SK-N-SH (cell line): Measurements from ENCODE around the gene PODXL. TPM values are rescaled to one million over a fixed set of nuclear protein-coding genes. Genes with fewer than 3 reads are reported as not detected.

Experiments used
- CTCF ChIA-PET: fragments of 300-600, 350-600 bp; formaldehyde crosslinking; extraction: SDS; loops from one replicate; lab custom pipeline; 2021; lab: Yijun Ruan, JAX
- POLR2A ChIA-PET: fragments of 350-600 bp; sonication (Branson Sonifier 250); formaldehyde crosslinking; extraction: SDS; loops from one replicate; lab custom pipeline; 2020; ENCODE audit warnings: antibody characterized with exemption, inconsistent platforms; lab: Yijun Ruan, JAX
- DNase-seq: peaks from one replicate; pipeline ENCODE4 v3.0.0; 2012
- H2AFZ ChIP-seq: fragments of 200-600 bp; sonication (generic); 2 replicates; pipeline ENCODE4 v1.8.1; 2016; ENCODE audit warnings: antibody characterized with exemption, mild to moderate bottlenecking, low read depth
- H3F3A ChIP-seq: fragments of 200-600 bp; sonication (generic); replicated peaks from 2 replicates; pipeline ENCODE3; 2016; ENCODE audit warnings: antibody characterized with exemption, mild to moderate bottlenecking; ENCODE audit not compliant: insufficient read depth
- H3K27ac ChIP-seq, 2 experiments: fragments of 200-500 bp in 1 of 2; fragments of 200-600 bp in 1 of 2; sonication (Bioruptor generic) in 1 of 2; sonication (generic), shearing (Covaris generic) in 1 of 2; 2 replicates each; pipeline versions ENCODE4 v1.5.1 to v1.6.1; 2014 to 2016; ENCODE audit warnings: low read depth in 2 of 2, inconsistent platforms in 1 of 2, low read length in 1 of 2, mild to moderate bottlenecking in 1 of 2, mixed read lengths in 1 of 2
- H3K27me3 ChIP-seq: fragments of 200-600 bp; sonication (generic), shearing (Covaris generic); 2 replicates; pipeline ENCODE4 v1.6.1; 2016; ENCODE audit warnings: mixed run types; ENCODE audit not compliant: insufficient read depth
- H3K36me3 ChIP-seq, 2 experiments: fragments of 200-500 bp in 1 of 2; fragments of 200-600 bp in 1 of 2; sonication (Bioruptor generic) in 1 of 2; sonication (generic) in 1 of 2; replicated peaks in 1 of 2; 2 replicates each; pipeline versions ENCODE3 to v1.5.1; 2014 to 2016; ENCODE audit warnings: low read length in 1 of 2, mild to moderate bottlenecking in 1 of 2; ENCODE audit not compliant: insufficient read depth in 2 of 2, control insufficient read depth in 1 of 2
- H3K4me1 ChIP-seq, 2 experiments: fragments of 200-500 bp in 1 of 2; fragments of 200-600 bp in 1 of 2; sonication (Bioruptor generic) in 1 of 2; sonication (generic), shearing (Covaris generic) in 1 of 2; 2 replicates each; pipeline versions ENCODE4 v1.5.1 to v1.6.1; 2014 to 2016; ENCODE audit warnings: low read depth in 1 of 2, low read length in 1 of 2, mixed run types in 1 of 2; ENCODE audit not compliant: insufficient read depth in 2 of 2, control insufficient read depth in 1 of 2
- H3K4me2 ChIP-seq: fragments of 200-600 bp; sonication (generic), shearing (Covaris generic); 2 replicates; pipeline ENCODE4 v1.6.1; 2017; ENCODE audit warnings: mixed run types
- H3K4me3 ChIP-seq, 2 experiments: fragments of 200-500 bp in 1 of 2; fragments of 200-600 bp in 1 of 2; sonication (Bioruptor generic) in 1 of 2; sonication (generic), shearing (Covaris generic) in 1 of 2; 2 replicates each; pipeline versions ENCODE4 v1.5.1 to v1.8.1; 2014 to 2016; ENCODE audit warnings: low read depth in 2 of 2, inconsistent platforms in 1 of 2, low read length in 1 of 2, mild to moderate bottlenecking in 1 of 2, mixed read lengths in 1 of 2, moderate library complexity in 1 of 2
- H3K79me2 ChIP-seq: fragments of 200-600 bp; sonication (generic); 2 replicates; pipeline ENCODE4 v1.8.1; 2017; ENCODE audit warnings: mild to moderate bottlenecking; ENCODE audit not compliant: insufficient read depth
- H3K9ac ChIP-seq: fragments of 200-600 bp; sonication (generic); 2 replicates; pipeline ENCODE4 v1.6.1; 2017; ENCODE audit warnings: mixed run types
- H3K9me2 ChIP-seq: fragments of 200-600 bp; sonication (generic); 2 replicates; pipeline ENCODE4 v1.6.1; 2017; ENCODE audit warnings: mixed run types
- H3K9me3 ChIP-seq: fragments of 200-600 bp; sonication (generic); 2 replicates; pipeline ENCODE4 v1.6.1; 2017; ENCODE audit warnings: mixed run types, mild to moderate bottlenecking, moderate library complexity
- H4K20me1 ChIP-seq: fragments of 200-600 bp; sonication (generic); 2 replicates; pipeline ENCODE4 v1.6.1; 2017; ENCODE audit warnings: mild to moderate bottlenecking, mixed run types; ENCODE audit not compliant: insufficient read depth
- CTCF ChIP-seq: fragments of 200-600 bp; sonication (generic); IDR thresholded peaks from 2 replicates; pipeline ENCODE4 v1.6.1; 2017; ENCODE audit warnings: antibody characterized with exemption, mild to moderate bottlenecking, moderate library complexity
- EP300 ChIP-seq, 2 experiments: IDR thresholded peaks; 2 replicates each; pipeline versions ENCODE4 v1.4.0 to v1.6.1; 2012; ENCODE audit warnings: borderline replicate concordance in 1 of 2, low read depth in 1 of 2, low read length in 1 of 2
- EZH2phosphoT487 ChIP-seq: fragments of 200-600 bp; sonication (generic); IDR thresholded peaks from 2 replicates; pipeline ENCODE4 v1.6.1; 2017; ENCODE audit warnings: low read depth, mixed run types, mild to moderate bottlenecking, antibody characterized with exemption, moderate library complexity, borderline replicate concordance
- FOSL2 ChIP-seq: IDR thresholded peaks from 2 replicates; pipeline ENCODE4 v1.4.0; 2012; ENCODE audit warnings: low read depth, mild to moderate bottlenecking, moderate library complexity, borderline replicate concordance
- IRF3 ChIP-seq: fragments of 150-350 bp; IDR thresholded peaks from 2 replicates; pipeline ENCODE4 v1.6.1; 2016; ENCODE audit warnings: mild to moderate bottlenecking, low read depth, low read length
- PBX3 ChIP-seq: IDR thresholded peaks from 2 replicates; pipeline ENCODE4; 2012
- POLR2AphosphoS5 ChIP-seq: IDR thresholded peaks from 2 replicates; pipeline ENCODE4 v1.6.1; 2012; ENCODE audit warnings: low read depth, low read length
- RAD21 ChIP-seq: IDR thresholded peaks from 2 replicates; pipeline ENCODE4 v1.6.1; 2012; ENCODE audit warnings: mild to moderate bottlenecking, low read length
- REST ChIP-seq: IDR thresholded peaks from 2 replicates; pipeline ENCODE4 v1.6.1; 2012; ENCODE audit warnings: mild to moderate bottlenecking, low read depth, low read length, moderate library complexity
- RXRA ChIP-seq: IDR thresholded peaks from 2 replicates; pipeline ENCODE4 v1.4.0; 2012; ENCODE audit warnings: low read depth, mild to moderate bottlenecking, borderline replicate concordance
- YY1 ChIP-seq: IDR thresholded peaks from 2 replicates; pipeline ENCODE4 v1.4.0; 2012; ENCODE audit warnings: low read depth, mild to moderate bottlenecking
- ZBTB33 ChIP-seq: IDR thresholded peaks from 2 replicates; pipeline ENCODE4 v1.4.0; 2012; ENCODE audit warnings: low read depth, borderline replicate concordance
- WGBS: methylation state at CpG from one replicate; pipeline ENCODE4 v1.1.6; 2017; ENCODE audit warnings: low lambda C conversion rate; 5-methylcytosine and 5-hydroxymethylcytosine counted together
- polyA plus RNA-seq, 3 experiments: library from polyadenylated mRNA; depleted of rRNA; stranded (reverse); fragments of >200 nt; gene quantifications; 2 replicates each; pipeline ENCODE4 v1.2.3, GENCODE V29; 2012

Gene PODXL
- polyA plus RNA-seq, 1 of the 3 experiments (the other 2 are of a cell fraction), result 76.1 TPM

GRCh38 chr7:131488361-131488760 is 68.1 kb downstream of the PODXL start:
- ChIA-PET POLR2A (no interaction called here), CTCF (interaction anchor here (0.6 to 12.9 kb wide), 7 partner anchors 9 to 591 kb away, joined by 3 to 91 read pairs (median 7); no protein-coding TSS in a partner anchor)
- no peak for DNase-seq
- H3K4me3 ChIP-seq, result no peak overlapping the region
- WGBS, result 95% methylated on average over 2 of the region's 2 CpGs
- H3K4me1 ChIP-seq, result peaks cover 0 to 10% of the 10 kb centered on the region in 2 experiments; a peak in 2 of 4 replicates
- TF ChIP-seq CTCF (peak; percentile 61), FOSL2 (no peak)
- peak overlapping the region in 1 of 2 experiments; percentile 2; a peak in 1 of 4 replicates for H3K27ac ChIP-seq
- H3K9me3 ChIP-seq, result no peaks in the 10 kb centered on the region
- H3K9me2 ChIP-seq, result no peaks in the 10 kb centered on the region
- peaks cover 7% of the 10 kb centered on the region; the same call in 1 of the 2 replicates for H4K20me1 ChIP-seq
- no peak overlapping the region for H3K9ac ChIP-seq
- H2AFZ ChIP-seq, result no peak overlapping the region
- no peaks in the 10 kb centered on the region for H3K27me3 ChIP-seq
- H3F3A ChIP-seq, result peaks cover 82% of the 10 kb centered on the region
- H3K4me2 ChIP-seq, result no peak overlapping the region
- peaks cover 37 to 63% of the 10 kb centered on the region in 2 experiments for H3K36me3 ChIP-seq
- no peaks in the 10 kb centered on the region for H3K79me2 ChIP-seq

- 91% methylated on average over 1 of the region's 1 CpG for WGBS
- Histone ChIP-seq H3K4me3 (no peak overlapping the region), H3F3A (peaks cover 79% of the 10 kb centered on the region), H3K9me2 (no peaks in the 10 kb centered on the region), H2AFZ (no peak overlapping the region), H3K27me3 (no peaks in the 10 kb centered on the region), H3K36me3 (peaks cover 40 to 70% of the 10 kb centered on the region in 2 experiments), H3K4me1 (no peaks in the 10 kb centered on the region; a peak in 2 of 4 replicates), H3K4me2 (no peak overlapping the region), H4K20me1 (peaks cover 7% of the 10 kb centered on the region; the same call in 1 of the 2 replicates), H3K27ac (peak overlapping the region in 1 of 2 experiments; percentile 25; a peak in 1 of 4 replicates), H3K9me3 (no peaks in the 10 kb centered on the region), H3K79me2 (no peaks in the 10 kb centered on the region), H3K9ac (no peak overlapping the region)
- POLR2A ChIA-PET, result no interaction called here
- no peak for DNase-seq
- CTCF ChIA-PET, result interaction anchor here (0.7 to 1.5 kb wide), 3 partner anchors 9 to 504 kb away, joined by 3 to 6 read pairs (median 3); no protein-coding TSS in a partner anchor
- TF ChIP-seq YY1 (no peak), IRF3 (no peak), RXRA (no peak), POLR2AphosphoS5 (no peak), REST (no peak), PBX3 (no peak), RAD21 (no peak), CTCF (no peak), ZBTB33 (no peak), EP300 (IDR thresholded peaks at IDR 0.05; ENCODE audit: borderline replicate concordance in 1 of 2, low read depth in 1 of 2, low read length in 1 of 2) (no peak), EZH2phosphoT487 (no peak)
Observed at GRCh38 chr7:131487217-131487616, 69.2 kb downstream of the PODXL start.
